Lung (tissue), 13 donors: ENCODE data around the gene ABHD16B. TPM values are rescaled to one million over a fixed set of nuclear protein-coding genes. Genes with fewer than 3 reads are reported as not detected.

Experiments used
- ATAC-seq: fragments of 200-7000 bp; cut with Tn5 transposase; one replicate; pipeline ENCODE4 v1.9.1; 2020; ENCODE audit warnings: moderate number of reproducible peaks; ENCODE audit not compliant: insufficient read depth, low FRiP score
- DNase-seq, 3 donors: peaks; one replicate each; pipeline ENCODE4 v3.0.0-alpha.2; 2013 to 2017
- H3K27ac ChIP-seq, 2 donors: one replicate each; pipeline ENCODE4 v1.5.1; 2013; ENCODE audit warnings: mild to moderate bottlenecking in 2 of 2, moderate library complexity in 2 of 2, control low read depth in 1 of 2, inconsistent platforms in 1 of 2, low read depth in 1 of 2, low read length in 1 of 2
- H3K27me3 ChIP-seq, 3 donors: one replicate each; pipeline ENCODE4 v1.5.1; 2013; ENCODE audit warnings: low read length in 2 of 3; ENCODE audit not compliant: control insufficient read depth in 3 of 3, insufficient read depth in 3 of 3
- H3K36me3 ChIP-seq, 4 donors: one replicate each; pipeline ENCODE4 v1.5.1; 2013; ENCODE audit warnings: low read length in 4 of 4, mild to moderate bottlenecking in 1 of 4, moderate library complexity in 1 of 4; ENCODE audit not compliant: control insufficient read depth in 4 of 4, insufficient read depth in 4 of 4
- H3K4me1 ChIP-seq, 5 donors: one replicate each; pipeline ENCODE4 v1.5.1; 2013; ENCODE audit warnings: low read length in 5 of 5, mild to moderate bottlenecking in 2 of 5, moderate library complexity in 1 of 5; ENCODE audit not compliant: control insufficient read depth in 5 of 5, insufficient read depth in 5 of 5
- H3K4me3 ChIP-seq: one replicate; pipeline ENCODE4 v1.5.1; 2013; ENCODE audit warnings: mild to moderate bottlenecking, control low read depth, moderate library complexity
- H3K9ac ChIP-seq, 2 donors: one replicate each; pipeline ENCODE4 v1.5.1; 2013; ENCODE audit warnings: low read length in 2 of 2, control low read depth in 1 of 2; ENCODE audit not compliant: insufficient read depth in 1 of 2
- H3K9me3 ChIP-seq, 4 donors: one replicate each; pipeline ENCODE4 v1.5.1; 2013; ENCODE audit warnings: low read length in 3 of 4, mild to moderate bottlenecking in 1 of 4, moderate library complexity in 1 of 4; ENCODE audit not compliant: control insufficient read depth in 4 of 4, insufficient read depth in 3 of 4
- CTCF ChIP-seq: IDR thresholded peaks from 2 replicates; pipeline ENCODE4 v1.5.1; 2012; ENCODE audit warnings: mild to moderate bottlenecking; ENCODE audit errors: control extremely low read depth, extremely low read depth
- WGBS, 2 donors: extraction: QIAGEN DNeasy Blood & Tissue Kit; methylation state at CpG; one replicate each; pipeline ENCODE4 v1.1.7; 2013; 5-methylcytosine and 5-hydroxymethylcytosine counted together
- polyA plus RNA-seq, 2 donors: library from polyadenylated mRNA; stranded (reverse); fragments of 200-250 nt; gene quantifications; one replicate each; pipeline ENCODE4 v1.2.1, GENCODE V29; 2013
- small RNA-seq: library from RNA; depleted of rRNA; stranded (forward); fragments of <200 nt; gene quantifications from one replicate; pipeline ENCODE3, GENCODE V24; 2014; ENCODE audit warnings: low replicate concordance
- total RNA-seq, 2 donors: library from RNA; depleted of rRNA in 1 of 2; stranded (reverse); fragments of >200 nt in 1 of 2; gene quantifications; one replicate each; pipeline ENCODE4 v1.2.1, GENCODE V29; 2014 to 2021
- donor health status: control.
- donor health status: control.
- donor health status: Bipolar disorder and iron deficiency.
- donor health status: healthy.
- donor health status: DM: yes; HTN: yes; CAD: no.

Gene ABHD16B
- total and polyA plus RNA-seq, 4 donors: 0.89 to 1.5 TPM; not detected in 2

GRCh38 chr20:63908008-63908682 is 46.8 kb downstream of the ABHD16B start:
- Histone ChIP-seq H3K36me3 (peaks cover 0 to 2% (median 0%) of the 10 kb centered on the region in 4 donors), H3K27me3 (no peaks in the 10 kb centered on the region), H3K9me3 (no peaks in the 10 kb centered on the region), H3K4me1 (peaks cover 0 to 1% (median 0%) of the 10 kb centered on the region in 5 donors), H3K27ac (no peak overlapping the region), H3K4me3 (no peak overlapping the region), H3K9ac (no peak overlapping the region)
- 76 to 81% methylated on average over 16 of the region's 16 CpGs for WGBS, 2 donors
- ATAC-seq: no peak
- no peak for DNase-seq
- no peak for TF ChIP-seq CTCF

- no peak overlapping the region for H3K4me3 ChIP-seq
- no peak for TF ChIP-seq CTCF
- DNase-seq (peak in 1 of 3 donors; percentile 7), ATAC-seq (no peak)
- peak overlapping the region in 1 of 2 donors; percentile 36 for H3K27ac ChIP-seq
- H3K9me3 ChIP-seq: no peaks in the 10 kb centered on the region
- no peaks in the 10 kb centered on the region for H3K27me3 ChIP-seq
- H3K9ac ChIP-seq: no peak overlapping the region
- H3K4me1 ChIP-seq: peaks cover 0 to 3% (median 0%) of the 10 kb centered on the region in 5 donors
- peaks cover 0 to 3% (median 0%) of the 10 kb centered on the region in 4 donors for H3K36me3 ChIP-seq
- WGBS, 2 donors: 45 to 51% methylated on average over 12 of the region's 12 CpGs
Observed at GRCh38 chr20:63911176-63911575, 49.9 kb downstream of the ABHD16B start.

Small RNA genes lying within 50 kb of the gene (small RNA-seq; reads per million reads assigned to genes)
- 0.12 reads per million for gene RNU1-134P

Other genes starting within 250 kb of the ABHD16B start
- 10 to 100 TPM in 1 of 2 donors, 1 to 10 TPM in 1; 7.6 to 12.9 TPM for gene GMEB2, start 234.4 kb upstream of the ABHD16B start, total RNA-seq
- 10 to 100 TPM in 1 of 2 donors, 1 to 10 TPM in 1; 9.0 to 11.6 TPM for gene GMEB2, start 234.4 kb upstream of the ABHD16B start, polyA plus RNA-seq
- 10 to 100 TPM; 15.8 to 18.2 TPM for gene STMN3, start 208.1 kb upstream of the ABHD16B start, total RNA-seq
- 10 to 100 TPM; 13.6 to 20.9 TPM for gene STMN3, start 208.1 kb upstream of the ABHD16B start, polyA plus RNA-seq
- gene RTEL1, start 203.2 kb upstream of the ABHD16B start, total RNA-seq: 10 to 100 TPM; 19.7 to 45.8 TPM
- 10 to 100 TPM; 12.4 to 15.6 TPM for gene RTEL1, start 203.2 kb upstream of the ABHD16B start, polyA plus RNA-seq
- 10 to 100 TPM in 1 of 2 donors, 1 to 10 TPM in 1; 1.6 to 19.8 TPM for gene TNFRSF6B, start 164.8 kb upstream of the ABHD16B start, total RNA-seq
- gene TNFRSF6B, start 164.8 kb upstream of the ABHD16B start, polyA plus RNA-seq: 100 to 1,000 TPM in 1 of 2 donors, 10 to 100 TPM in 1; 45.5 to 195 TPM
- 10 to 100 TPM; 29.8 to 56.0 TPM for gene ARFRP1, start 153.5 kb upstream of the ABHD16B start, total RNA-seq
- 10 to 100 TPM; 43.9 to 50.8 TPM for gene ARFRP1, start 153.5 kb upstream of the ABHD16B start, polyA plus RNA-seq
- gene ZGPAT, start 153.5 kb upstream of the ABHD16B start, total RNA-seq: 10 to 100 TPM; 18.3 to 32.9 TPM
- gene ZGPAT, start 153.5 kb upstream of the ABHD16B start, polyA plus RNA-seq: 10 to 100 TPM; 34.5 to 45.0 TPM
- 1 to 10 TPM; 6.2 to 9.0 TPM for gene LIME1, start 124.8 kb upstream of the ABHD16B start, total RNA-seq
- gene LIME1, start 124.8 kb upstream of the ABHD16B start, polyA plus RNA-seq: 10 to 100 TPM; 11.3 to 19.9 TPM
- gene SLC2A4RG, start 121.7 kb upstream of the ABHD16B start, total RNA-seq: 100 to 1,000 TPM in 1 of 2 donors, 10 to 100 TPM in 1; 18.8 to 121 TPM
- 10 to 100 TPM; 41.6 to 81.1 TPM for gene SLC2A4RG, start 121.7 kb upstream of the ABHD16B start, polyA plus RNA-seq
- gene ZBTB46, start 30.2 kb upstream of the ABHD16B start, total RNA-seq: 10 to 100 TPM; 10.8 to 15.3 TPM
- gene ZBTB46, start 30.2 kb upstream of the ABHD16B start, polyA plus RNA-seq: 1 to 10 TPM; 3.4 to 4.4 TPM
- 10 to 100 TPM; 66.2 to 92.4 TPM for gene TPD52L2, start 3.8 kb downstream of the ABHD16B start, total RNA-seq
- gene TPD52L2, start 3.8 kb downstream of the ABHD16B start, polyA plus RNA-seq: 100 to 1,000 TPM in 1 of 2 donors, 10 to 100 TPM in 1; 66.2 to 130 TPM
- gene DNAJC5, start 33.6 kb downstream of the ABHD16B start, total RNA-seq: 10 to 100 TPM; 25.1 to 64.5 TPM
- gene DNAJC5, start 33.6 kb downstream of the ABHD16B start, polyA plus RNA-seq: 10 to 100 TPM; 26.5 to 48.2 TPM
- gene UCKL1, start 94.9 kb downstream of the ABHD16B start, total RNA-seq: 10 to 100 TPM; 33.6 to 42.7 TPM
- gene UCKL1, start 94.9 kb downstream of the ABHD16B start, polyA plus RNA-seq: 10 to 100 TPM; 34.8 to 37.5 TPM
- 10 to 100 TPM; 10.7 to 18.9 TPM for gene ZNF512B, start 108.4 kb downstream of the ABHD16B start, total RNA-seq
- gene ZNF512B, start 108.4 kb downstream of the ABHD16B start, polyA plus RNA-seq: 10 to 100 TPM in 1 of 2 donors, 1 to 10 TPM in 1; 8.7 to 13.0 TPM
- 1 to 10 TPM; 2.3 to 6.4 TPM for gene SAMD10, start 118.1 kb downstream of the ABHD16B start, total RNA-seq
- gene SAMD10, start 118.1 kb downstream of the ABHD16B start, polyA plus RNA-seq: 1 to 10 TPM; 4.7 to 6.8 TPM
- 10 to 100 TPM; 61.2 to 65.0 TPM for gene PRPF6, start 119.6 kb downstream of the ABHD16B start, total RNA-seq
- gene PRPF6, start 119.6 kb downstream of the ABHD16B start, polyA plus RNA-seq: 10 to 100 TPM; 43.6 to 47.1 TPM
- 1 to 10 TPM; 1.3 to 2.0 TPM for gene C20orf204, start 174.7 kb downstream of the ABHD16B start, total RNA-seq
- gene C20orf204, start 174.7 kb downstream of the ABHD16B start, polyA plus RNA-seq: under 1 TPM; 0.50 to 0.63 TPM
- 10 to 100 TPM; 12.1 to 52.2 TPM for gene SOX18, start 188.1 kb downstream of the ABHD16B start, total RNA-seq
- 10 to 100 TPM; 26.9 to 31.7 TPM for gene SOX18, start 188.1 kb downstream of the ABHD16B start, polyA plus RNA-seq
- gene TCEA2, start 201.7 kb downstream of the ABHD16B start, total RNA-seq: 10 to 100 TPM; 28.5 to 32.8 TPM
- 10 to 100 TPM; 18.3 to 32.9 TPM for gene TCEA2, start 201.7 kb downstream of the ABHD16B start, polyA plus RNA-seq
- gene RGS19, start 218.0 kb downstream of the ABHD16B start, total RNA-seq: 10 to 100 TPM; 15.1 to 50.7 TPM
- gene RGS19, start 218.0 kb downstream of the ABHD16B start, polyA plus RNA-seq: 10 to 100 TPM; 19.5 to 99.0 TPM
- 1 to 10 TPM; 1.6 to 2.5 TPM for gene OPRL1, start 218.6 kb downstream of the ABHD16B start, total RNA-seq
- gene OPRL1, start 218.6 kb downstream of the ABHD16B start, polyA plus RNA-seq: 1 to 10 TPM in 1 of 2 donors, under 1 TPM in 1; 0.45 to 3.1 TPM
- under 1 TPM; 0.51 to 0.64 TPM for gene LKAAEAR1, start 222.9 kb downstream of the ABHD16B start, total RNA-seq
- 1 to 10 TPM in 1 of 2 donors, under 1 TPM in 1; 0.65 to 2.3 TPM for gene LKAAEAR1, start 222.9 kb downstream of the ABHD16B start, polyA plus RNA-seq
- gene NPBWR2, start 246.1 kb downstream of the ABHD16B start, total RNA-seq: not detected
- gene NPBWR2, start 246.1 kb downstream of the ABHD16B start, polyA plus RNA-seq: not detected